OCI-LY7 (cell line): ENCODE results near the gene DERL3.

Experiments
- CTCF ChIP-seq: fragments of 200-600 bp; sonication (generic); conservative IDR thresholded peaks from 2 replicates; pipeline ENCODE4 v1.5.1; 2014; ENCODE audit warnings: mild to moderate bottlenecking, antibody characterized with exemption, low read length, moderate library complexity, mixed read lengths
- EZH2phosphoT487 ChIP-seq: fragments of 200-600 bp; sonication (generic); IDR thresholded peaks from 2 replicates; pipeline ENCODE4 v1.6.1; 2018; ENCODE audit warnings: low read depth, borderline replicate concordance, mild to moderate bottlenecking, mixed run types, antibody characterized with exemption, low read length, moderate library complexity, mixed read lengths

- TF ChIP-seq CTCF (no peak), EZH2phosphoT487 (no peak)
Observed at GRCh38 chr22:23874871-23875270, 36.1 kb upstream of the DERL3 start.
